Activated naive CD8-positive, alpha-beta T cell treated with anti-CD3 and anti-CD28 coated beads for 36 hours (primary cell): Measurements from ENCODE around the gene P2RY12. TPM values are rescaled to one million over a fixed set of nuclear protein-coding genes. Genes with fewer than 3 reads are reported as not detected.
"Not testable (repeated sequence)": the region's sequence is repeated elsewhere in the genome, so short reads cannot be mapped to it uniquely, and the experiment has no call there.

Experiments
- DNase-seq: peaks from one replicate; pipeline ENCODE4 v3.0.0; 2021
- H3K27ac Mint-ChIP-seq: one replicate; pipeline ENCODE4 v1.8.0; 2022; ENCODE audit warnings: mild to moderate bottlenecking, moderate library complexity, mixed read lengths
- H3K27me3 Mint-ChIP-seq: one replicate; pipeline ENCODE4 v1.8.0; 2022; ENCODE audit warnings: mild to moderate bottlenecking, mixed read lengths
- H3K36me3 Mint-ChIP-seq: one replicate; pipeline ENCODE4 v1.8.0; 2021; ENCODE audit warnings: mild to moderate bottlenecking, mixed read lengths
- H3K4me1 Mint-ChIP-seq: one replicate; pipeline ENCODE4 v1.8.0; 2021; ENCODE audit warnings: mixed read lengths
- H3K4me3 Mint-ChIP-seq: one replicate; pipeline ENCODE4 v1.8.0; 2022; ENCODE audit warnings: mild to moderate bottlenecking, moderate library complexity, mixed read lengths
- H3K9me3 Mint-ChIP-seq: one replicate; pipeline ENCODE4 v1.8.0; 2022; ENCODE audit warnings: mixed read lengths
- total RNA-seq, 2 experiments: library from RNA; stranded (reverse); gene quantifications; one replicate each; pipeline ENCODE4 v1.2.3, GENCODE V29; 2021

Gene P2RY12
- total RNA-seq, 2 experiments from 2014 or later = not detected

DNA sequence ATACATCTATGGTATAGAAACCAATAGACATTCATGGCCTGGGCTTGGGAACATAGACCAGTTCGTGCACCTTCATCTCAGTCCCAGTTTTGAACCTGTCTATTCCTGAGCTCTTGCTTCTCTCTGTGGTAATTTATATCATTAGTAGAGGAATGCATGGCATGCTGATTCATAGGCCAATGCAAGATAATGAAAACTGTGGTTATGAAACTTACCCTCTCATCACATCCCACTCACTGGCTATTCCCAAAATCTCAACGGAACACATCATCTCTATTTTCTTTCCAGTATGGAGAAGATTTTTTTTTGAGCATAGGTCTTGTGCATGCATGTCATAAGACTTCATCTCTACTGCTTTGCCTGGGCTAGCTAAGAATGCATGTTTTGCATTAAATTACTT lies 18.7 kb upstream of the P2RY12 start:
- Mint-ChIP-seq H3K4me1 (no peaks in the 10 kb centered on the region), H3K36me3 (no peaks in the 10 kb centered on the region), H3K4me3 (no peak overlapping the region), H3K27ac (no peak overlapping the region), H3K9me3 (no peaks in the 10 kb centered on the region), H3K27me3 (peaks cover 3% of the 10 kb centered on the region)
- DNase-seq = no peak

DNA sequence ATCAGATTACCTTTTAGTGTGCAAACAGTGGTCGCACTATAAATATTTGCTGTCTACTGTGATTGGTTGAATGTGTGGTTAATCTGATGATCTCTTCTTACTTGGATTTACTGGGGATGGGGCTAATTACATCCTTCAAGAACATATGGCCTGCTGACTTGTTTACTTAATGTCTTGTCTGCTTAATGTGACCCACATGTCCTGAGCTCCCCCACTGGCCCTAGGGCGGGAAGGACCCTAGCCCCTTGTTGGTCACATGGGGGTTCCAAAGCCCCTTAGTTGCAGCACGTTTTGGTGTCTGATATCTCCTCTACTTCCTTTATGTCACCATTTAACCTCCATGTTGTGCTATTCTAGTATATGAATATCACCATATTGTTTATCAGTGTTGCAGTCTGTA lies 17.8 kb upstream of the P2RY12 start:
- Mint-ChIP-seq H3K9me3 (no peaks in the 10 kb centered on the region), H3K36me3 (no peaks in the 10 kb centered on the region), H3K4me1 (no peaks in the 10 kb centered on the region), H3K4me3 (no peak overlapping the region), H3K27me3 (peaks cover 3% of the 10 kb centered on the region), H3K27ac (no peak overlapping the region)
- no peak for DNase-seq

DNA sequence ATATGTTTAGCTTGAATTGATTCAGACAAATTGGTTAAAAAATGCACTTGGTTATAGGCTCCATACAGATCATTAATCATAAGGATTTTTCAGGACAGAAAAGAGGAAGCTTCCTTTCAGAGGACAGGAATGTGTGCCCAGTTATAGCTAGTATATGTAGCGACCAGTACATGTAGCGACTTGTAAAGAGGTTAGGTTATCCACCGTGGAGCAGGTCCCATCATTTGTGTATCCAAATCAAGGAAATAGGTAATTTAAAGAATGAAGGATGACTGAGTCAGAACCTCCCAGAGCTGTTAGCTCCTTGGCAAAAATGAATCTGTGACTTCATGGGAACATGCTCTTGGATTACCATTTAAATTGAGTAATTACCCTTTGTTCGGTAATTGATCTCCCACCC lies 15.8 kb upstream of the P2RY12 start:
- Mint-ChIP-seq H3K27ac (no peak overlapping the region), H3K9me3 (no peaks in the 10 kb centered on the region), H3K36me3 (no peaks in the 10 kb centered on the region), H3K4me3 (no peak overlapping the region), H3K4me1 (no peaks in the 10 kb centered on the region), H3K27me3 (peaks cover 3% of the 10 kb centered on the region)
- no peak for DNase-seq

DNA sequence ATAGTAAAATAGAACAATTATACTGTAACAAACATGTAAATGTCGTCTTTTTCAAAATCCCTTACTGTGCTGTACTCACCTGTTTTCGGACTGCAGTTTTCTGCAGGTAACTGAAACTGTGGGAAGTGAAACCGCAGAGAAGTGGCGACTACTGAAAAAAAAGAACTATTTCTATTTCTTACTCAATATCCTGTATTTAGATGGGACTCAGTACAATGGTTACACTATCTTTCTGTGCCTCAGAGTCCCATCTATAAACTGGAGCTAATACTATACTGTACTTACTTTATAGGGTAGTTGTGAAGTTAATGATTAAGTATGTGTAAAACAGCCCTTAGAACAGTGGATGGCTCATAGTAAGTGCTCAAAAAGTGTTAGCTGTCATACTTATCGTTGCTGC lies 14.3 kb upstream of the P2RY12 start:
- no peak for DNase-seq
- Mint-ChIP-seq H3K4me3 (no peak overlapping the region), H3K4me1 (no peaks in the 10 kb centered on the region), H3K36me3 (no peaks in the 10 kb centered on the region), H3K9me3 (no peaks in the 10 kb centered on the region), H3K27me3 (peaks cover 3% of the 10 kb centered on the region), H3K27ac (no peak overlapping the region)

- Mint-ChIP-seq H3K4me1 (no peaks in the 10 kb centered on the region), H3K36me3 (peaks cover 4% of the 10 kb centered on the region), H3K9me3 (no peaks in the 10 kb centered on the region), H3K27me3 (peaks cover 7% of the 10 kb centered on the region), H3K27ac (no peak overlapping the region), H3K4me3 (no peak overlapping the region)
- no peak for DNase-seq
Observed at GRCh38 chr3:151395806-151396205, 11.3 kb upstream of the P2RY12 start.

DNA sequence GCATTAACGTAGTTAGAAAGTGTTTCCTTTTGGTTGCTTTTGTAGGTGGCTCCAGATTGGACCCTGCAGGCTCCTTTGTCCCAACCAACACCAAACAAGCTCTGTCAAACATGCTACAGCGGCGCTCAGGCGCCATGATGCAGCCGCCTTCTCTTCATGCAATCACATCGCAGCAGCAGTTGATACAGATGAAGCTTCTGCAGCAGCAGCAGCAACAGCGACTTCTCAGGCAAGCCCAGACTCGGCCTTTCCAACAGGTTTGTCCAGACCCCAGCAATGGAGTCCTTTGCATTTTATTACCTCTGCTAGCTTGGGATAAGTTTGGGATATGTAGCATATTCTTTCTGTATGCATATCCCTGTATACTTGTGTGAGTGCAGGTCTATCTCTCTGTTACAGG lies 10.1 kb upstream of the P2RY12 start:
- H3K36me3 Mint-ChIP-seq = peaks cover 4% of the 10 kb centered on the region
- H3K4me3 Mint-ChIP-seq = no peak overlapping the region
- H3K4me1 Mint-ChIP-seq = no peaks in the 10 kb centered on the region
- DNase-seq = no peak
- no peaks in the 10 kb centered on the region for H3K9me3 Mint-ChIP-seq
- H3K27me3 Mint-ChIP-seq = peaks cover 4% of the 10 kb centered on the region
- no peak overlapping the region for H3K27ac Mint-ChIP-seq

GRCh38 chr3:151393941-151394340 lies 9.4 kb upstream of the P2RY12 start:
- H3K4me1 Mint-ChIP-seq = no peaks in the 10 kb centered on the region
- H3K4me3 Mint-ChIP-seq = no peak overlapping the region
- H3K36me3 Mint-ChIP-seq = peaks cover 4% of the 10 kb centered on the region
- H3K27me3 Mint-ChIP-seq = peaks cover 4% of the 10 kb centered on the region
- no peaks in the 10 kb centered on the region for H3K9me3 Mint-ChIP-seq
- DNase-seq = no peak
- H3K27ac Mint-ChIP-seq = no peak overlapping the region

DNA sequence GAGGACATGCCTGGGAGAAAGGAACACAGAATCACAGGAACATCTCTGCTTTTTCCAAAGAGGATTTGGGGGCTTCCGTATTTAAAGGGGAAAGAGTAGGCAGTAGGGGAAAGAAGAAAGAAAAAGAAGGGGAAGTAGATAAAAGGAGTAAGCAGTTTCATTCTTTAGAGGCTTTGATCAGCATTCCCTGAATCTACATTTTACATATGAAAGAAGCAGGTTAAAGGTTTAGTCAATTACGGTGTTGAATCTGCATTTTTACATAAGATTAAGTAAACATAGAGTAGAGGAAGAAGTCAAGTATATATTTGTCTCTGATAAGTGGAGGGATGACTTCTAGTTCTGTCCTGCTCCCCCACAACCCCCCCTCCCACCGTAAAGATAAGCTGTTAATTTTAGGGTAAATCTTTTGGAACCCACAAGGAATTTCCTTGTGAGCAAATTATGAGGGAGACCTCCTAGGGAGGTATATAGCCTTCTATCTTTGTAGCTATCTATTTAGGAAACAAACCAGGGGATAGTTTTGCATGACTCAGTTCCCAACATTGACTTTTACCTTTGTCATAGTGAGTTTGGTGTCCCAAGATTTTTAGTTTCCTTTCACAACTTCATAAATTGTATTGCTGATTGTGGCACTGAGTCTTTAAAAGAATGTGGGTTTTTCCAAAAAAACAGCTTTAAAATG lies 8.7 kb upstream of the P2RY12 start:
- H3K36me3 Mint-ChIP-seq = peaks cover 4% of the 10 kb centered on the region
- no peak overlapping the region for H3K27ac Mint-ChIP-seq
- H3K4me1 Mint-ChIP-seq = no peaks in the 10 kb centered on the region
- DNase-seq = no peak
- H3K9me3 Mint-ChIP-seq = no peaks in the 10 kb centered on the region
- H3K4me3 Mint-ChIP-seq = no peak overlapping the region
- peaks cover 4% of the 10 kb centered on the region for H3K27me3 Mint-ChIP-seq

DNA sequence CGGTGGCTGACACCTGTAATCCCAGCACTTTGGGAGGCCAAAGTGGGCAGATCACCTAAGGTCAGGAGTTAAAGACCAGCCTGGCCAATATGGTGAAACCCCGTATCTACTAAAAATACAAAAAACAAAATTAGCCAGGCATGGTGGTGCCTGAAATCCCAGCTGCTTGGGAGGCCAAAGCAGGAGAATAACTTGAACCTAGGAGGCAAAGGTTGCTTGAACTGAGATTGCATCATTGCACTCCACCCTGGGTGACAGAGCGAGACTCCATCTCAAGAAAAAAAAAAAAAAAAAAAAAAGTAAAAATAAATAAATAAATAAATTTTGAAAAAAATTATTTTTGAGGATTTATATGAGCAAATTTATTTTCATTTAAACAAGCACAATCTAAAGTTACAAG lies 7.6 kb upstream of the P2RY12 start:
- H3K4me3 Mint-ChIP-seq, H3K27me3 Mint-ChIP-seq, H3K9me3 Mint-ChIP-seq, H3K27ac Mint-ChIP-seq, DNase-seq, H3K4me1 Mint-ChIP-seq, H3K36me3 Mint-ChIP-seq: not testable (repeated sequence)

GRCh38 chr3:151391720-151392119 lies 7.2 kb upstream of the P2RY12 start:
- Mint-ChIP-seq H3K9me3 (no peaks in the 10 kb centered on the region), H3K4me1 (no peaks in the 10 kb centered on the region), H3K36me3 (peaks cover 4% of the 10 kb centered on the region), H3K27ac (no peak overlapping the region), H3K27me3 (peaks cover 4% of the 10 kb centered on the region), H3K4me3 (no peak overlapping the region)
- no peak for DNase-seq

- Mint-ChIP-seq H3K4me3 (no peak overlapping the region), H3K4me1 (no peaks in the 10 kb centered on the region)
- DNase-seq = no peak
Observed at GRCh38 chr3:151387842-151388241, 3.3 kb upstream of the P2RY12 start.

GRCh38 chr3:151387432-151387831 lies 2.9 kb upstream of the P2RY12 start:
- DNase-seq = no peak
- Mint-ChIP-seq H3K4me3 (no peak overlapping the region), H3K36me3 (no peaks in the 10 kb centered on the region), H3K27me3 (no peaks in the 10 kb centered on the region), H3K4me1 (no peaks in the 10 kb centered on the region), H3K27ac (no peak overlapping the region), H3K9me3 (no peaks in the 10 kb centered on the region)

More at GRCh38 chr3:151387842-151388241, 3.3 kb upstream of the P2RY12 start:
- H3K27me3 Mint-ChIP-seq = peaks cover under 1% of the 10 kb centered on the region
- no peak overlapping the region for H3K27ac Mint-ChIP-seq
- no peaks in the 10 kb centered on the region for H3K9me3 Mint-ChIP-seq
- peaks cover under 1% of the 10 kb centered on the region for H3K36me3 Mint-ChIP-seq

- no peak for DNase-seq
- no peaks in the 10 kb centered on the region for H3K36me3 Mint-ChIP-seq
Observed at GRCh38 chr3:151386056-151386455, 1.5 kb upstream of the P2RY12 start.

DNA sequence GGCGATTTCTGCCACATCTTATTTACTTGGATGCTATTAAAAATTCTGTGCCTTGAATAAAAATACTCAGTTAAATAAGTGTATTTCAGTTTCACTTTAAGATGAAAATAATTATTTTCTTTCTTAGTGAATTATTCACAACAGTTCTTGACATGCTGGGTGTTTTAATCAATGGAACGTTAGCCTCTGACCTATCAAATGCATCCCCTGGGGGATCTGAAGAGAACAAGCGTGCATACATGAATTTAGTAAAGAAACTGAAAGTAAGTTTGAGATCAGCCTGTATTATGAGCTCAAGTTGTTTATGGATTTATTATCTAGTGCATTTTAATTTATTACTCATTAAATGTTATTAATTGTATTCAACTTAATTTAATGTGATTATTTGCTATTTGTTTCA lies 597 bp downstream of the P2RY12 start:
- Mint-ChIP-seq H3K4me3 (no peak overlapping the region), H3K4me1 (no peaks in the 10 kb centered on the region), H3K27ac (no peak overlapping the region), H3K27me3 (no peaks in the 10 kb centered on the region), H3K9me3 (no peaks in the 10 kb centered on the region), H3K36me3 (no peaks in the 10 kb centered on the region)
- no peak for DNase-seq

More at GRCh38 chr3:151386056-151386455, 1.5 kb upstream of the P2RY12 start:
- H3K4me3 Mint-ChIP-seq = no peak overlapping the region
- no peak overlapping the region for H3K27ac Mint-ChIP-seq
- no peaks in the 10 kb centered on the region for H3K4me1 Mint-ChIP-seq
- H3K27me3 Mint-ChIP-seq = no peaks in the 10 kb centered on the region
- H3K9me3 Mint-ChIP-seq = no peaks in the 10 kb centered on the region

GRCh38 chr3:151383111-151383510 lies 1.4 kb downstream of the P2RY12 start:
- Mint-ChIP-seq H3K4me1 (no peaks in the 10 kb centered on the region), H3K36me3 (no peaks in the 10 kb centered on the region), H3K4me3 (no peak overlapping the region), H3K9me3 (no peaks in the 10 kb centered on the region), H3K27me3 (no peaks in the 10 kb centered on the region), H3K27ac (no peak overlapping the region)
- DNase-seq = no peak

DNA sequence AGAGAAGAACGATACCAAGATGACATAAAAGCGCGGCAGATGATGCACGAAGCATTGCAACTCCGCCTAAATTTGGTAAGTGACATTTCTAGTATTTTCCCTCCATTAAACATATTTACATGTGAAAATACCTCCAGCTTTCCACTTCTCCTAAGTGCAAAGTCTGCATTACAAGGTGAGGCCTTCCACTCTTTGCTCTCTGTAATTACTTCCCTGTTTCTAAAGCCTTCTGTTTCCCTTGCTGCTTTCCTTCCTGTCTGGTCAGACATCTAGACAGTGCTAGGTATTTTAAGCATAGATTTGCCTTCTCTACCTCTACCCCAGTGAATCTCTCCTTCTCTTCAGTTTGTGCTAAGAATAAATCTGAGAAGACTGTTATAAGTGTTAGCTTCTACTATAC lies 1.9 kb downstream of the P2RY12 start:
- H3K4me1 Mint-ChIP-seq = no peaks in the 10 kb centered on the region
- no peak overlapping the region for H3K4me3 Mint-ChIP-seq
- H3K36me3 Mint-ChIP-seq = no peaks in the 10 kb centered on the region
- DNase-seq = no peak
- no peaks in the 10 kb centered on the region for H3K9me3 Mint-ChIP-seq
- H3K27ac Mint-ChIP-seq = no peak overlapping the region
- no peaks in the 10 kb centered on the region for H3K27me3 Mint-ChIP-seq
